GM12873 (cell line): ENCODE results near the gene PHF21A.

Source experiments
- TF ChIP-seq, protein P1 (sequence below): IDR thresholded peaks from 2 replicates; pipeline ENCODE4 v1.5.1; 2012; ENCODE audit warnings: low read depth, mild to moderate bottlenecking, moderate library complexity, low read length, control low read depth; ENCODE audit not compliant: insufficient read depth; ENCODE audit errors: missing control alignments

The PHF21A gene

GRCh38 chr11:46114378-46114777, 6.9 kb downstream of the PHF21A start:
- TF ChIP-seq, protein P1, sequence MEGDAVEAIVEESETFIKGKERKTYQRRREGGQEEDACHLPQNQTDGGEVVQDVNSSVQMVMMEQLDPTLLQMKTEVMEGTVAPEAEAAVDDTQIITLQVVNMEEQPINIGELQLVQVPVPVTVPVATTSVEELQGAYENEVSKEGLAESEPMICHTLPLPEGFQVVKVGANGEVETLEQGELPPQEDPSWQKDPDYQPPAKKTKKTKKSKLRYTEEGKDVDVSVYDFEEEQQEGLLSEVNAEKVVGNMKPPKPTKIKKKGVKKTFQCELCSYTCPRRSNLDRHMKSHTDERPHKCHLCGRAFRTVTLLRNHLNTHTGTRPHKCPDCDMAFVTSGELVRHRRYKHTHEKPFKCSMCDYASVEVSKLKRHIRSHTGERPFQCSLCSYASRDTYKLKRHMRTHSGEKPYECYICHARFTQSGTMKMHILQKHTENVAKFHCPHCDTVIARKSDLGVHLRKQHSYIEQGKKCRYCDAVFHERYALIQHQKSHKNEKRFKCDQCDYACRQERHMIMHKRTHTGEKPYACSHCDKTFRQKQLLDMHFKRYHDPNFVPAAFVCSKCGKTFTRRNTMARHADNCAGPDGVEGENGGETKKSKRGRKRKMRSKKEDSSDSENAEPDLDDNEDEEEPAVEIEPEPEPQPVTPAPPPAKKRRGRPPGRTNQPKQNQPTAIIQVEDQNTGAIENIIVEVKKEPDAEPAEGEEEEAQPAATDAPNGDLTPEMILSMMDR, result no peak

DNA sequence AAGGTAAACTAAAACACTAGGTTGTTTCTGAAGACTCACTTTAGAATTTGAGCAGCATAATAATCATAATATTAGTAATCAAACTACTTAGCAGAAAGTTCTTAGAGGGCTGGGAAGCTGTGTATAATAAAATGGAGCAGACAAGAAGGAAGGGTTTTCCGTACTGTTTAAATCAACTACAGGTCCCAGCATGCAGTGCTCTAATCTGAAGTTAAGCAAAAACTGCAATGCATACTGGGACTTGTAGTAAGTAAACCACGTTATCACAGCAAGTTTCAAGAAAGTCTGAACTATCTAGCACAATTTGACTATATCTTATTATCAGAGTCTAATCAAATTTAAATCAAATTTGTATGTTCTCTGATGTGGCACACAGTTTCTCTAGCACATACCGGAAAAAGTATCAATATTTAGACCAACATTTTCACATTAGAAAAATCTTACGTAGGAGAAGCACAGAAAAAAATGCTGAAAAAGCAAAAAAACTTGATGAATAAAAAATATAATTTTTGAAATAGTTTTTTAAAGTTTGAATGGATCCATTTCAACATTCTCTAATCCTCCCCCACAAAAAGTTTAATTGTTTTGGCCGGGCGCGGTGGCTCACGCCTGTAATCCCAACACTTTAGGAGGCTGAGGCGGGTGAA, 8.2 kb downstream of the PHF21A start:
- TF ChIP-seq, protein P1, result no peak

DNA sequence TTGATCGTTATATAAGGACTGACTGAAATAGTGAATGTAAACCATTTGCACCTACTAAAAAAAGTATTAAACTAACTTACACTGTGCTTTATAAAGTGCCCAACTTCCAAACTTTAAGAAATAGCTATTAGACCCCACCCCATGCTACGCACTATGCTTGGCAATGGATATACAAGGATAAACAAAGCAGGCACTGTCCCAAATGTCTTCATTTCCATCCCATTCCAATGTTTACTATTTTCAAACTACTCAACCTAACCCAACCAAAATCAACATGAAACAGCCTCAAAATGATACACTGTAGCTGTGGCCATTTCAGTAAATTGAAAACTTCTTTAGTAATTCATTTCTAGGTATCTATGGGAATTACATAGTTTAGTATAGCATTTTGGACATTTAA, 12.5 kb downstream of the PHF21A start:
- TF ChIP-seq, protein P1, result no peak

GRCh38 chr11:46107780-46108179, 13.5 kb downstream of the PHF21A start:
- TF ChIP-seq, protein P1, result no peak

DNA sequence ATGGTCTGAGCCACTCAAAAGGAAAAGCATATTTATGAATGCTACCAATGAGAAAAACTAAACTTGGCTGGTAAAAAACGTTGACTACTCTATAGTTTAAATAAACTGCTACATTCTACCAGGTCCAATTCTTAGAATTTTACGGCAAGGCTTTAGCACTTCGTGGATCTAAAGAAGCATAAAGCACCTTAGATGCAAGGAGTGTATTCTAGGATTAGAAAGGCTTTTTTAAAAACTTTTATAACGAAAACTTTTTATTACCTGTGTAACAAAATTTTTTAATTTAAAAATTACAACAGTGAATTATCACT, 13.9 kb downstream of the PHF21A start:
- TF ChIP-seq, protein P1, result no peak

- TF ChIP-seq, protein P1, result no peak
These were observed 14.5 kb downstream of the PHF21A start for GRCh38 chr11:46106530-46107407.

- TF ChIP-seq, protein P1, result no peak
These were observed 15.3 kb downstream of the PHF21A start for GRCh38 chr11:46105926-46106325.
